Neuronal stem cell (in vitro differentiated cells): ENCODE results near the gene FCGR1A.
"Not testable (repeated sequence)": the region's sequence is repeated elsewhere in the genome, so short reads cannot be mapped to it uniquely, and the experiment has no call there.

Experiments
- DNase-seq: peaks from one replicate; pipeline ENCODE4 v3.0.0-alpha.2; 2013; ENCODE audit warnings: low spot score
- H2AFZ ChIP-seq: one replicate; pipeline ENCODE4 v1.6.1; 2013; ENCODE audit warnings: mild to moderate bottlenecking, low read length, inconsistent platforms
- H2AK5ac ChIP-seq: 2 replicates; pipeline ENCODE4 v1.6.1; 2013; ENCODE audit warnings: low read depth, mild to moderate bottlenecking, inconsistent platforms, low read length, moderate library complexity, mixed read lengths
- H2BK120ac ChIP-seq: 2 replicates; pipeline ENCODE4 v1.6.1; 2013; ENCODE audit warnings: low read depth, mild to moderate bottlenecking, inconsistent platforms, low read length, moderate library complexity, mixed read lengths
- H2BK12ac ChIP-seq: one replicate; pipeline ENCODE4 v1.6.1; 2013; ENCODE audit warnings: low read length, inconsistent platforms
- H2BK15ac ChIP-seq: 2 replicates; pipeline ENCODE4 v1.6.1; 2013; ENCODE audit warnings: mild to moderate bottlenecking, low read length, inconsistent platforms, mixed read lengths
- H2BK5ac ChIP-seq: one replicate; pipeline ENCODE4 v1.6.1; 2013; ENCODE audit warnings: inconsistent platforms, mild to moderate bottlenecking, low read length, moderate library complexity
- H3K14ac ChIP-seq: one replicate; pipeline ENCODE4 v1.6.1; 2013; ENCODE audit warnings: low read length, inconsistent platforms
- H3K18ac ChIP-seq: 2 replicates; pipeline ENCODE4 v1.6.1; 2013; ENCODE audit warnings: low read length, inconsistent platforms
- H3K23ac ChIP-seq: 2 replicates; pipeline ENCODE4 v1.6.1; 2013; ENCODE audit warnings: low read depth, mild to moderate bottlenecking, mixed read lengths, low read length, inconsistent platforms; ENCODE audit not compliant: poor library complexity
- H3K27ac ChIP-seq: replicated peaks from 3 replicates; pipeline ENCODE4 v1.5.1; 2013; ENCODE audit warnings: low read length, inconsistent platforms
- H3K27me3 ChIP-seq, 3 experiments: 2 replicates each; pipeline ENCODE4 v1.6.1; 2013; ENCODE audit warnings: low read length in 3 of 3, mild to moderate bottlenecking in 2 of 3, inconsistent platforms in 1 of 3, low read depth in 1 of 3, mixed read lengths in 1 of 3, moderate library complexity in 1 of 3; ENCODE audit not compliant: control insufficient read depth in 3 of 3, insufficient read depth in 3 of 3
- H3K36me3 ChIP-seq, 2 donors: replicated peaks in 1 of 2; 2 replicates each; pipeline ENCODE4 v1.6.1; 2013; ENCODE audit warnings: low read length in 2 of 2; ENCODE audit not compliant: control insufficient read depth in 2 of 2, insufficient read depth in 2 of 2
- H3K4ac ChIP-seq: 2 replicates; pipeline ENCODE4 v1.6.1; 2013; ENCODE audit warnings: inconsistent platforms, mild to moderate bottlenecking, low read length, moderate library complexity
- H3K4me1 ChIP-seq, 2 donors: 1 replicate in 1 of 2; 2 replicates in 1 of 2; pipeline ENCODE4 v1.6.1; 2013; ENCODE audit warnings: low read length in 2 of 2, low read depth in 1 of 2; ENCODE audit not compliant: control insufficient read depth in 2 of 2, insufficient read depth in 1 of 2
- H3K4me2 ChIP-seq: one replicate; pipeline ENCODE4 v1.6.1; 2013; ENCODE audit warnings: mild to moderate bottlenecking, low read length, inconsistent platforms; ENCODE audit not compliant: insufficient read depth, poor library complexity, severe bottlenecking
- H3K4me3 ChIP-seq, 2 donors: 2 replicates each; pipeline ENCODE4 v1.5.1; 2013; ENCODE audit warnings: low read length in 2 of 2, mild to moderate bottlenecking in 2 of 2, inconsistent platforms in 1 of 2, moderate library complexity in 1 of 2
- H3K79me1 ChIP-seq: one replicate; pipeline ENCODE4 v1.6.1; 2013; ENCODE audit warnings: low read depth, mild to moderate bottlenecking, inconsistent platforms, low read length, moderate library complexity
- H3K9ac ChIP-seq: one replicate; pipeline ENCODE4 v1.6.1; 2013; ENCODE audit warnings: mild to moderate bottlenecking, low read depth, low read length, inconsistent platforms; ENCODE audit not compliant: poor library complexity
- H3K9me3 ChIP-seq, 2 donors: replicated peaks in 1 of 2; 2 replicates each; pipeline versions ENCODE3 to v1.6.1; 2013; ENCODE audit warnings: low read length in 2 of 2, mild to moderate bottlenecking in 2 of 2, inconsistent platforms in 1 of 2, low read depth in 1 of 2, mixed read lengths in 1 of 2, moderate library complexity in 1 of 2; ENCODE audit not compliant: control insufficient read depth in 2 of 2, insufficient read depth in 1 of 2
- H4K8ac ChIP-seq: one replicate; pipeline ENCODE4 v1.6.1; 2013; ENCODE audit warnings: low read depth, mild to moderate bottlenecking, inconsistent platforms, low read length, moderate library complexity
- H4K91ac ChIP-seq: one replicate; pipeline ENCODE4 v1.6.1; 2013; ENCODE audit warnings: low read length, low read depth, mild to moderate bottlenecking, inconsistent platforms; ENCODE audit not compliant: poor library complexity
- WGBS, 2 donors: extraction: QIAGEN DNeasy Blood & Tissue Kit; methylation state at CpG; one replicate each; pipeline ENCODE4 v1.1.7; 2013; ENCODE audit warnings: missing lambda C conversion rate in 2 of 2, mixed read lengths in 1 of 2; ENCODE audit not compliant: insufficient read length in 2 of 2, insufficient replicate concordance in 1 of 2; ENCODE audit errors: extremely low coverage in 2 of 2; 5-methylcytosine and 5-hydroxymethylcytosine counted together

Gene FCGR1A

GRCh38 chr1:149826555-149826954 lies 44.1 kb downstream of the FCGR1A start:
- not testable (repeated sequence) for H3K79me1 ChIP-seq, H3K4me2 ChIP-seq, H3K4me1 ChIP-seq, H3K36me3 ChIP-seq, H2BK12ac ChIP-seq, H3K9me3 ChIP-seq, H4K8ac ChIP-seq, H3K4ac ChIP-seq, H4K91ac ChIP-seq, H3K18ac ChIP-seq, H2AFZ ChIP-seq, H2BK5ac ChIP-seq, H3K4me3 ChIP-seq, H2AK5ac ChIP-seq, H2BK120ac ChIP-seq, H3K27ac ChIP-seq, H2BK15ac ChIP-seq, DNase-seq, H3K23ac ChIP-seq, H3K27me3 ChIP-seq, H3K14ac ChIP-seq, H3K9ac ChIP-seq
- no CpG with 5 or more reads among the region's 2 CpGs for WGBS, 2 donors

GRCh38 chr1:149831764-149832315 lies 49.3 kb downstream of the FCGR1A start:
- not testable (repeated sequence) for H4K91ac ChIP-seq, H3K27ac ChIP-seq, H4K8ac ChIP-seq, H3K79me1 ChIP-seq, H3K4ac ChIP-seq, H2BK120ac ChIP-seq, H2AK5ac ChIP-seq, H3K4me2 ChIP-seq, H2BK15ac ChIP-seq, H2BK5ac ChIP-seq, H3K9ac ChIP-seq, DNase-seq, H2AFZ ChIP-seq, H3K9me3 ChIP-seq, H3K36me3 ChIP-seq, H3K18ac ChIP-seq, H3K4me3 ChIP-seq, H3K14ac ChIP-seq, H3K4me1 ChIP-seq, H2BK12ac ChIP-seq, H3K27me3 ChIP-seq, H3K23ac ChIP-seq
- no CpG with 5 or more reads among the region's 32 CpGs for WGBS, 2 donors

GRCh38 chr1:149832316-149833126 lies 50.0 kb downstream of the FCGR1A start:
- not testable (repeated sequence) for H3K4ac ChIP-seq, H3K9ac ChIP-seq, H3K4me3 ChIP-seq, H2BK120ac ChIP-seq, H2BK5ac ChIP-seq, H3K79me1 ChIP-seq, H3K4me2 ChIP-seq, H3K9me3 ChIP-seq, H2AK5ac ChIP-seq, H4K8ac ChIP-seq, H2BK15ac ChIP-seq, H2AFZ ChIP-seq, H3K27ac ChIP-seq, H3K23ac ChIP-seq, H3K18ac ChIP-seq, H3K36me3 ChIP-seq, H2BK12ac ChIP-seq, H3K4me1 ChIP-seq, H3K27me3 ChIP-seq, H3K14ac ChIP-seq, H4K91ac ChIP-seq, DNase-seq
- WGBS, 2 donors, result no CpG with 5 or more reads among the region's 55 CpGs

- H2BK15ac ChIP-seq, H3K9me3 ChIP-seq, H3K18ac ChIP-seq, H2AK5ac ChIP-seq, H3K4me2 ChIP-seq, H3K27me3 ChIP-seq, H3K4me3 ChIP-seq, H2BK12ac ChIP-seq, H3K4me1 ChIP-seq, DNase-seq, H2BK5ac ChIP-seq, H3K23ac ChIP-seq, H2AFZ ChIP-seq, H3K79me1 ChIP-seq, H4K8ac ChIP-seq, H3K4ac ChIP-seq, H2BK120ac ChIP-seq, H4K91ac ChIP-seq, H3K14ac ChIP-seq, H3K27ac ChIP-seq, H3K36me3 ChIP-seq, H3K9ac ChIP-seq: not testable (repeated sequence)
- no CpG with 5 or more reads among the region's 15 CpGs for WGBS, 2 donors
Measured at GRCh38 chr1:149833144-149833543, 50.6 kb downstream of the FCGR1A start.
